Gastroesophageal sphincter (tissue), 4 donors: ENCODE results near the gene SFRP4. TPM values are rescaled to one million over a fixed set of nuclear protein-coding genes. Genes with fewer than 3 reads are reported as not detected.

Experiments used
- ATAC-seq: fragments of 150-250 bp; one replicate; pipeline ENCODE4 v1.9.1; 2016; ENCODE audit warnings: mild to moderate bottlenecking, moderate library complexity
- H3K27ac ChIP-seq, 4 donors: fragments of 200-600 bp; sonication (generic) in 3 of 4; 1 replicate in 3 of 4; 2 replicates in 1 of 4; pipeline ENCODE4 v1.5.1; 2016 to 2019
- H3K27me3 ChIP-seq: fragments of 200-600 bp; sonication (generic); one replicate; pipeline ENCODE4 v1.5.1; 2019
- H3K36me3 ChIP-seq, 2 donors: fragments of 200-600 bp; sonication (generic); one replicate each; pipeline ENCODE4 v1.5.1; 2019; ENCODE audit warnings: control low read depth in 1 of 2
- H3K4me1 ChIP-seq, 3 donors: fragments of 200-600 bp; sonication (generic); 1 replicate in 2 of 3; 2 replicates in 1 of 3; pipeline ENCODE4 v1.5.1; 2016 to 2019; ENCODE audit warnings: control low read depth in 2 of 3
- H3K4me3 ChIP-seq, 2 donors: fragments of 200-600 bp; sonication (generic); one replicate each; pipeline ENCODE4 v1.5.1; 2019; ENCODE audit warnings: mild to moderate bottlenecking in 1 of 2, moderate library complexity in 1 of 2
- H3K9me3 ChIP-seq, 3 donors: fragments of 200-600 bp; sonication (generic); one replicate each; pipeline ENCODE4 v1.5.1; 2017 to 2019; ENCODE audit warnings: control low read depth in 2 of 3
- CTCF ChIP-seq, 4 experiments: fragments of 200-600 bp in 2 of 4; fragments of 450-650 bp in 2 of 4; sonication (generic) in 1 of 4; IDR thresholded peaks; one replicate each; pipeline ENCODE4 v1.5.1; 2017 to 2019; ENCODE audit warnings: antibody characterized with exemption in 4 of 4, mild to moderate bottlenecking in 2 of 4, moderate library complexity in 2 of 4
- EP300 ChIP-seq: sonication (generic); formaldehyde crosslinking; IDR thresholded peaks from one replicate; pipeline ENCODE4 v1.6.1; 2017; ENCODE audit warnings: antibody characterized with exemption, mild to moderate bottlenecking
- POLR2A ChIP-seq, 2 donors: fragments of 450-650 bp; IDR thresholded peaks; one replicate each; pipeline ENCODE4 v1.6.1; 2017; ENCODE audit warnings: antibody characterized with exemption in 2 of 2, mild to moderate bottlenecking in 2 of 2, moderate library complexity in 1 of 2
- POLR2AphosphoS5 ChIP-seq: sonication (generic); formaldehyde crosslinking; IDR thresholded peaks from one replicate; pipeline ENCODE4 v1.6.1; 2017; ENCODE audit warnings: antibody characterized with exemption
- WGBS, 2 donors: methylation state at CpG; one replicate each; pipeline ENCODE4 v1.1.5; 2018; ENCODE audit warnings: low coverage in 1 of 2; 5-methylcytosine and 5-hydroxymethylcytosine counted together
- total RNA-seq, 4 donors: library from RNA; depleted of rRNA; stranded (reverse); fragments of >200 nt; gene quantifications; one replicate each; pipeline ENCODE4 v1.1.0, GENCODE V29; 2016

The SFRP4 gene
- 10 to 100 TPM in 1 of 4 donors, 1 to 10 TPM in 3; 1.4 to 11.0 (median 5.1) TPM for total RNA-seq

GRCh38 chr7:37916673-37917660 lies at the start of gene SFRP4:
Gene SFRP4 (minus strand): TSS chr7:37916817. CDS start chr7:37916537, 280 bp downstream.
- H3K4me1 ChIP-seq, result peaks cover 0 to 50% (median 5%) of the 10 kb centered on the region in 3 donors
- peak within 1 kb of the TSS; percentile 21 to 61 for H3K4me3 ChIP-seq
- WGBS, 2 donors, result 7 to 19% methylated on average over 3 of the region's 46 CpGs
- H3K27ac ChIP-seq, result peak within 1 kb of the TSS in 3 of 4 donors; percentile 70 to 85 (median 81)
- peak; percentile 82 for ATAC-seq
- peaks cover 33% of the 10 kb centered on the region for H3K27me3 ChIP-seq
- H3K36me3 ChIP-seq, result no peaks in the 10 kb centered on the region
- H3K9me3 ChIP-seq, result no peaks in the 10 kb centered on the region
- peak; percentile 24 for TF ChIP-seq POLR2AphosphoS5
- TF ChIP-seq EP300, result no peak
- TF ChIP-seq POLR2A (IDR thresholded peaks at IDR 0.05), result no peak
- TF ChIP-seq CTCF (IDR thresholded peaks at IDR 0.05), result peak; percentile 21 to 71 (median 66)

GRCh38 chr7:37964196-37964595 lies 47.6 kb upstream of the SFRP4 start:
- WGBS, 2 donors, result 50 to 78% methylated on average over 3 to 5 of the region's 5 CpGs
- Histone ChIP-seq H3K36me3 (no peaks in the 10 kb centered on the region), H3K4me3 (no peak overlapping the region), H3K4me1 (no peaks in the 10 kb centered on the region), H3K27me3 (no peaks in the 10 kb centered on the region), H3K27ac (no peak overlapping the region), H3K9me3 (no peaks in the 10 kb centered on the region)
- no peak for TF ChIP-seq CTCF (IDR thresholded peaks at IDR 0.05)
- TF ChIP-seq POLR2AphosphoS5, result no peak
- no peak for TF ChIP-seq POLR2A (IDR thresholded peaks at IDR 0.05)
- TF ChIP-seq EP300, result no peak
- no peak for ATAC-seq

GRCh38 chr7:37961251-37961650 lies 44.6 kb upstream of the SFRP4 start:
- H3K27me3 ChIP-seq, result no peaks in the 10 kb centered on the region
- ATAC-seq, result no peak
- 79% methylated on average over 2 to 4 of the region's 5 CpGs for WGBS, 2 donors
- no peak overlapping the region for H3K27ac ChIP-seq
- no peak overlapping the region for H3K4me3 ChIP-seq
- H3K36me3 ChIP-seq, result no peaks in the 10 kb centered on the region
- H3K9me3 ChIP-seq, result no peaks in the 10 kb centered on the region
- TF ChIP-seq POLR2A (IDR thresholded peaks at IDR 0.05), result no peak
- no peak for TF ChIP-seq POLR2AphosphoS5
- no peak for TF ChIP-seq EP300
- TF ChIP-seq CTCF (IDR thresholded peaks at IDR 0.05), result no peak
- H3K4me1 ChIP-seq, result no peaks in the 10 kb centered on the region

GRCh38 chr7:37960483-37960882 lies 43.9 kb upstream of the SFRP4 start:
- WGBS, 2 donors, result 80 to 83% methylated on average over 1 of the region's 2 CpGs
- Histone ChIP-seq H3K27ac (no peak overlapping the region), H3K9me3 (no peaks in the 10 kb centered on the region), H3K4me1 (no peaks in the 10 kb centered on the region), H3K27me3 (no peaks in the 10 kb centered on the region), H3K4me3 (no peak overlapping the region), H3K36me3 (no peaks in the 10 kb centered on the region)
- TF ChIP-seq POLR2A (IDR thresholded peaks at IDR 0.05), result no peak
- no peak for TF ChIP-seq POLR2AphosphoS5
- no peak for TF ChIP-seq CTCF (IDR thresholded peaks at IDR 0.05)
- TF ChIP-seq EP300, result no peak
- no peak for ATAC-seq
